Hepatocyte (in vitro differentiated cells): ENCODE measurements around the gene ZNF467.

Experiments used
- EZH2 ChIP-seq: fragments of 200-600 bp; sonication (generic); IDR thresholded peaks from 2 replicates; pipeline ENCODE4 v1.6.1; 2016; ENCODE audit warnings: antibody characterized with exemption, mild to moderate bottlenecking, borderline replicate concordance
- TF ChIP-seq, protein P1 (sequence below): fragments of 200-600 bp; sonication (generic); IDR thresholded peaks from 2 replicates; pipeline ENCODE4 v1.5.1; 2016; ENCODE audit warnings: antibody characterized with exemption, mild to moderate bottlenecking; ENCODE audit not compliant: poor library complexity

DNA sequence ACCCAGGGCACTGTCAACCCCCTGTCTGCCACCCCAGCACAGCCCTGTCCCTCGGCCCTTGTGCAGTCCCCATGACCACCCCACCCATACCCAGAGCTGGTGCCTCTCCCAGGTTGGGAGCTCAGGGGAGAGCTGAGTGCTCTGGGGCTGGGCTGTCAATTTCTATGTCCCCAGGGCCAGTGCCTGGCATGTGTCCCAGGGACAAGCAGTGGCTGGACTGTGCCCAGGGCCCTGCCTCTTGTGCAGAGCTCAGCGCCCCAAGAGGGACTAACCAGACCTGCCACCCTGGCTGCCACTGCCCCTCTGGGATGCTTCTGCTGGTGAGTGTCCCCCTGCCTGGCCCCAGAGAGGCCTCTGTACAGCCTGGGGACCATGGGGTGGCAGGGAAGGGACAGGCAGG lies 35.8 kb upstream of the ZNF467 start:
- TF ChIP-seq EZH2 = no peak
- TF ChIP-seq, protein P1, sequence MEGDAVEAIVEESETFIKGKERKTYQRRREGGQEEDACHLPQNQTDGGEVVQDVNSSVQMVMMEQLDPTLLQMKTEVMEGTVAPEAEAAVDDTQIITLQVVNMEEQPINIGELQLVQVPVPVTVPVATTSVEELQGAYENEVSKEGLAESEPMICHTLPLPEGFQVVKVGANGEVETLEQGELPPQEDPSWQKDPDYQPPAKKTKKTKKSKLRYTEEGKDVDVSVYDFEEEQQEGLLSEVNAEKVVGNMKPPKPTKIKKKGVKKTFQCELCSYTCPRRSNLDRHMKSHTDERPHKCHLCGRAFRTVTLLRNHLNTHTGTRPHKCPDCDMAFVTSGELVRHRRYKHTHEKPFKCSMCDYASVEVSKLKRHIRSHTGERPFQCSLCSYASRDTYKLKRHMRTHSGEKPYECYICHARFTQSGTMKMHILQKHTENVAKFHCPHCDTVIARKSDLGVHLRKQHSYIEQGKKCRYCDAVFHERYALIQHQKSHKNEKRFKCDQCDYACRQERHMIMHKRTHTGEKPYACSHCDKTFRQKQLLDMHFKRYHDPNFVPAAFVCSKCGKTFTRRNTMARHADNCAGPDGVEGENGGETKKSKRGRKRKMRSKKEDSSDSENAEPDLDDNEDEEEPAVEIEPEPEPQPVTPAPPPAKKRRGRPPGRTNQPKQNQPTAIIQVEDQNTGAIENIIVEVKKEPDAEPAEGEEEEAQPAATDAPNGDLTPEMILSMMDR = no peak
